ENCODE results near the gene HK1.

HK1 gene

GRCh38 chr10:69419096-69419743, 140.9 kb downstream of the HK1 start:
- Mint-ChIP-seq H3K9me3 (no peaks in the 10 kb centered on the region), H3K4me1 (peaks cover 5% of the 10 kb centered on the region), H3K27ac (no peak overlapping the region), H3K4me3 (no peak overlapping the region), H3K36me3 (ENCODE audit: low read depth) (no peaks in the 10 kb centered on the region), H3K27me3 (ENCODE audit: low read depth) (peaks cover 10% of the 10 kb centered on the region)
- no peak for TF ChIP-seq CTCF (IDR thresholded peaks at IDR 0.05; ENCODE audit: unreplicated experiment in 3 of 3)

GRCh38 chr10:69419744-69420126, 141.4 kb downstream of the HK1 start:
- no peak overlapping the region for H3K4me3 Mint-ChIP-seq
- no peaks in the 10 kb centered on the region for H3K36me3 Mint-ChIP-seq (ENCODE audit: low read depth)
- H3K9me3 Mint-ChIP-seq: no peaks in the 10 kb centered on the region
- H3K4me1 Mint-ChIP-seq: peaks cover 5% of the 10 kb centered on the region
- H3K27ac Mint-ChIP-seq: no peak overlapping the region
- peaks cover 10% of the 10 kb centered on the region for H3K27me3 Mint-ChIP-seq (ENCODE audit: low read depth)
- no peak for TF ChIP-seq CTCF (IDR thresholded peaks at IDR 0.05; ENCODE audit: unreplicated experiment in 3 of 3)

- no peak for TF ChIP-seq CTCF (IDR thresholded peaks at IDR 0.05; ENCODE audit: unreplicated experiment in 3 of 3)
- H3K4me1 Mint-ChIP-seq: peaks cover 5% of the 10 kb centered on the region
- no peaks in the 10 kb centered on the region for H3K36me3 Mint-ChIP-seq (ENCODE audit: low read depth)
- no peak overlapping the region for H3K27ac Mint-ChIP-seq
- H3K27me3 Mint-ChIP-seq (ENCODE audit: low read depth): peaks cover 6% of the 10 kb centered on the region
- no peak overlapping the region for H3K4me3 Mint-ChIP-seq
- H3K9me3 Mint-ChIP-seq: no peaks in the 10 kb centered on the region
These were observed 143.5 kb downstream of the HK1 start for GRCh38 chr10:69421611-69422308.

GRCh38 chr10:69422676-69423075, 144.4 kb downstream of the HK1 start:
- no peak for TF ChIP-seq CTCF (IDR thresholded peaks at IDR 0.05; ENCODE audit: unreplicated experiment in 3 of 3)
- Mint-ChIP-seq H3K9me3 (no peaks in the 10 kb centered on the region), H3K4me3 (no peak overlapping the region), H3K27ac (no peak overlapping the region), H3K27me3 (ENCODE audit: low read depth) (peaks cover 6% of the 10 kb centered on the region), H3K4me1 (peaks cover 5% of the 10 kb centered on the region), H3K36me3 (ENCODE audit: low read depth) (no peaks in the 10 kb centered on the region)

GRCh38 chr10:69425041-69425440, 146.7 kb downstream of the HK1 start:
- H3K27me3 Mint-ChIP-seq (ENCODE audit: low read depth): peaks cover 10% of the 10 kb centered on the region
- no peak for TF ChIP-seq CTCF (IDR thresholded peaks at IDR 0.05; ENCODE audit: unreplicated experiment in 3 of 3)
- no peaks in the 10 kb centered on the region for H3K4me1 Mint-ChIP-seq
- H3K9me3 Mint-ChIP-seq: no peaks in the 10 kb centered on the region
- no peak overlapping the region for H3K4me3 Mint-ChIP-seq
- H3K27ac Mint-ChIP-seq: no peak overlapping the region
- H3K36me3 Mint-ChIP-seq (ENCODE audit: low read depth): no peaks in the 10 kb centered on the region

Data from nephron (organoid).